ENCODE measurements around the gene GALM.
"Not testable (repeated sequence)": the region's sequence is repeated elsewhere in the genome, so short reads cannot be mapped to it uniquely, and the experiment has no call there.

GALM gene

GRCh38 chr2:38650012-38650411, 15.9 kb upstream of the GALM start:
- no peak for DNase-seq (ENCODE audit: low spot score)

GRCh38 chr2:38650717-38651116, 15.2 kb upstream of the GALM start:
- no peak for DNase-seq (ENCODE audit: low spot score)

GRCh38 chr2:38652431-38653273, 13.3 kb upstream of the GALM start:
- DNase-seq (ENCODE audit: low spot score): no peak

GRCh38 chr2:38653380-38653714, 12.6 kb upstream of the GALM start:
- DNase-seq (ENCODE audit: low spot score): no peak

GRCh38 chr2:38653715-38654527, 12.0 kb upstream of the GALM start:
- no peak for DNase-seq (ENCODE audit: low spot score)

GRCh38 chr2:38654528-38655381, 11.2 kb upstream of the GALM start:
- DNase-seq (ENCODE audit: low spot score): no peak

GRCh38 chr2:38655441-38655840, 10.5 kb upstream of the GALM start:
- DNase-seq (ENCODE audit: low spot score): no peak

- no peak for DNase-seq (ENCODE audit: low spot score)
These were observed 8.9 kb upstream of the GALM start for GRCh38 chr2:38656866-38657480.

- no peak for DNase-seq (ENCODE audit: low spot score)
These were observed 7.3 kb upstream of the GALM start for GRCh38 chr2:38658613-38659012.

- no peak for DNase-seq (ENCODE audit: low spot score)
These were observed 6.8 kb upstream of the GALM start for GRCh38 chr2:38659115-38659514.

- no peak for DNase-seq (ENCODE audit: low spot score)
These were observed 5.6 kb upstream of the GALM start for GRCh38 chr2:38660282-38660681.

- no peak for DNase-seq (ENCODE audit: low spot score)
These were observed 4.6 kb upstream of the GALM start for GRCh38 chr2:38661306-38661705.

GRCh38 chr2:38666556-38666910, 619 bp downstream of the GALM start:
- DNase-seq (ENCODE audit: low spot score): peak; percentile 48

GRCh38 chr2:38668092-38668491, 2.2 kb downstream of the GALM start:
- no peak for DNase-seq (ENCODE audit: low spot score)

GRCh38 chr2:38668779-38669479, 3.0 kb downstream of the GALM start:
- DNase-seq (ENCODE audit: low spot score): no peak

- DNase-seq (ENCODE audit: low spot score): no peak
These were observed 5.4 kb downstream of the GALM start for GRCh38 chr2:38671303-38671702.

GRCh38 chr2:38671946-38672345, 6.0 kb downstream of the GALM start:
- no peak for DNase-seq (ENCODE audit: low spot score)

- DNase-seq (ENCODE audit: low spot score): no peak
These were observed 6.8 kb downstream of the GALM start for GRCh38 chr2:38672445-38673391.

GRCh38 chr2:38676681-38677080, 10.8 kb downstream of the GALM start:
- DNase-seq (ENCODE audit: low spot score): no peak

GRCh38 chr2:38680868-38681267, 15.0 kb downstream of the GALM start:
- DNase-seq (ENCODE audit: low spot score): not testable (repeated sequence)
